ENCODE measurements around the gene PIK3R6.

The PIK3R6 gene

DNA sequence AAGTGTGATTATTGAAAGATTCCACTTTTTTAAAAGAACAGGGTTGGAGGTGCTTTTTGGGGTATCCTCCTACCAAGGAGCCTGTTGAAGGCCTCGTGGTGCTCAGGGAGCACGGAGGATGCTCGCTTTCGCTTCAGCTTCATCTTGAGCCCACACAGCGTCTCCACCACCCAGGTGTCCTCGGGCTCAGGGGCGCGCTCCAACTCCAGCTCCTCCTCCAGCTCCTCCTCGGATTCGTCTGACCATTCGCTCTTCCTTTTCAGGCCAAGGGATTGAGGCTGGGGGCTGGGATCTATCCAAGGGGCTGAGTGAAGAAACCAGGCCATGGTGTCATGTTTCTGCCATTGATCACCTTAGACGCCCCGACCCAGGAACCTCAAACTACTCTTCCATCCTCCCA lies 110.3 kb downstream of the PIK3R6 start:
- DNase-seq (ENCODE audit: insufficient read length, low spot score) (no peak), FAIRE-seq (no peak)

DNA sequence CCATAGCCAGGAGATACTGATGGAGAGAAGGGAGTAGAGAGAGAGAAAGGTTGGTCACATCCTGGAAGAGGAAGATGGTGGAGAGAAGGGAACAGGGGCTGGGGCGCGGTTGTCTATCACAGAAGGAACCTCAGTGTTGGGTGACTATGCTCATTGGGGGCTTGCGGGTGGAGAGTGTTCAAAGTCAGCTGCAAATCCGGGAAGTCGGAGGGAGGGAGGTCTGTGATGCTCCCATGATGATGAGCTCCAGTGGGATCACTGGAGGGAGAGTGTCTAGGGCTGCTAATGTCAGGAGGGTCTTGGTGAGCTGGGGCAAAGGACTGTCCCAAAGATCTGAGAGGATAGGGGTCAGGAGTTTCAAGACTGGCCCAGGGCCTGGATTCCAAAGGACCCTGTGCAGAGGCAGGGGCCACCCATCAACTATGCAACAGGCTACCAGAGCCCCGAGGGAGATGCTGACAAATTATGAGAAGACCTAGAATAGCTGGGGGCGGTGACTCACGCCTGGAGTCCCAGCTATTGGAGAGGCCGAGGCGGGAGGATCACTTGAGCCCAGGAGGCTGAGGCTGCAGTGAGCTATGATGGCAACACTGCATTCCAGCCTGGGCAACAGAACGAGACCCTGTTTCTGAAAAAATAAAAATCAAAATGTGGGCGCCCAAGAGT lies 111.8 kb downstream of the PIK3R6 start:
- no peak for FAIRE-seq

DNA sequence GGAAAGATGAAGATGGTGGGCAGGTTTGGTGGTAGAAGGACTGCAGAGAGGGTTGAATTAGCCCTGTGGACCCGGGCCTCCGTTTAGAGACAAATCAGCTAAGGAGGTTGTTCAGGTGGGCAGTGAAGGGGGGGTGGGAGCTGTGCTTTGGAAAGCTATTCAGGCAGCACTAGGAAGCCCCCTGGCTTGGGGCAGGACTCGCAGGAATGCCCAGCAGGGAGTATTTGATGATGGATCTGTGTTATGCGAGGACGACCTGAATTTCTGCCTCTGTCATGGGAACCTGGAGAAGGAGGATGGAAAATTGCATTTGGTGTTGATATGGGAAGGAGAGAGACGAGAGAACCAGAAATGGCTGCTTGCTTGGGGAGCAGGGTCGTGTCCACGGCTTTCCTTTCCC lies 112.6 kb downstream of the PIK3R6 start:
- FAIRE-seq (no peak), DNase-seq (ENCODE audit: insufficient read length, low spot score) (no peak)

More for the DNA sequence above, 111.8 kb downstream of the PIK3R6 start:
- no peak for DNase-seq (ENCODE audit: insufficient read length, low spot score)

GRCh38 chr17:8753976-8754440 lies 113.5 kb downstream of the PIK3R6 start:
- FAIRE-seq (peak; percentile 70), DNase-seq (ENCODE audit: insufficient read length, low spot score) (no peak)

GRCh38 chr17:8753136-8753975 lies 114.1 kb downstream of the PIK3R6 start:
- FAIRE-seq (no peak), DNase-seq (ENCODE audit: insufficient read length, low spot score) (no peak)
